Liver (tissue), 9 donors: ENCODE data around the gene ZDHHC14. TPM values are rescaled to one million over a fixed set of nuclear protein-coding genes. Genes with fewer than 3 reads are reported as not detected.

ENCODE experiments used
- DNase-seq: peaks from one replicate; pipeline ENCODE4 v3.0.0-alpha.2; 2017; ENCODE audit warnings: low spot score
- H3K27ac ChIP-seq, 2 donors: one replicate each; pipeline ENCODE4 v1.7.0; 2013; ENCODE audit warnings: inconsistent platforms in 2 of 2, low read length in 2 of 2, control low read depth in 1 of 2, low read depth in 1 of 2, mild to moderate bottlenecking in 1 of 2
- H3K27me3 ChIP-seq, 4 donors: one replicate each; pipeline versions ENCODE4 v1.6.1 to v1.7.0; 2013; ENCODE audit warnings: low read length in 3 of 4, inconsistent platforms in 1 of 4, mild to moderate bottlenecking in 1 of 4, moderate library complexity in 1 of 4; ENCODE audit not compliant: control insufficient read depth in 4 of 4, insufficient read depth in 4 of 4
- H3K36me3 ChIP-seq, 4 donors: one replicate each; pipeline versions ENCODE4 v1.6.1 to v1.7.0; 2013; ENCODE audit warnings: low read length in 3 of 4, mild to moderate bottlenecking in 3 of 4, low read depth in 1 of 4, moderate library complexity in 1 of 4; ENCODE audit not compliant: control insufficient read depth in 4 of 4, insufficient read depth in 3 of 4
- H3K4me1 ChIP-seq, 4 donors: one replicate each; pipeline versions ENCODE4 v1.6.1 to v1.7.0; 2013; ENCODE audit warnings: low read length in 3 of 4, mild to moderate bottlenecking in 3 of 4, moderate library complexity in 1 of 4; ENCODE audit not compliant: control insufficient read depth in 4 of 4, insufficient read depth in 4 of 4
- H3K4me3 ChIP-seq, 3 donors: one replicate each; pipeline versions ENCODE4 v1.6.1 to v1.7.0; 2013; ENCODE audit warnings: low read length in 3 of 3, control low read depth in 1 of 3, low read depth in 1 of 3, mild to moderate bottlenecking in 1 of 3
- H3K9ac ChIP-seq, 2 donors: one replicate each; pipeline ENCODE4 v1.7.0; 2013; ENCODE audit warnings: low read length in 2 of 2, mild to moderate bottlenecking in 2 of 2, moderate library complexity in 2 of 2, control low read depth in 1 of 2, low read depth in 1 of 2
- H3K9me3 ChIP-seq, 4 donors: one replicate each; pipeline versions ENCODE4 v1.6.1 to v1.7.0; 2013; ENCODE audit warnings: low read length in 3 of 4; ENCODE audit not compliant: control insufficient read depth in 4 of 4
- EGR1 ChIP-seq, 2 donors: IDR thresholded peaks; 2 replicates each; pipeline ENCODE4 v1.6.1; 2016 to 2018; ENCODE audit warnings: antibody characterized with exemption in 2 of 2, low read depth in 2 of 2
- FOXA1 ChIP-seq: IDR thresholded peaks from 2 replicates; pipeline ENCODE4 v1.6.1; 2016; ENCODE audit warnings: antibody characterized with exemption
- FOXA2 ChIP-seq: IDR thresholded peaks from 2 replicates; pipeline ENCODE4 v1.6.1; 2016; ENCODE audit warnings: antibody characterized with exemption
- HNF4A ChIP-seq, 2 donors: conservative IDR thresholded peaks; 2 replicates each; pipeline ENCODE4 v1.6.1; 2016; ENCODE audit warnings: antibody characterized with exemption in 2 of 2, mild to moderate bottlenecking in 2 of 2
- HNF4G ChIP-seq: IDR thresholded peaks from 2 replicates; pipeline ENCODE4 v1.6.1; 2016; ENCODE audit warnings: antibody characterized with exemption
- JUND ChIP-seq, 2 donors: IDR thresholded peaks; 2 replicates each; pipeline ENCODE4 v1.6.1; 2016; ENCODE audit warnings: antibody characterized with exemption in 2 of 2
- NR2F2 ChIP-seq: IDR thresholded peaks from 2 replicates; pipeline ENCODE4 v1.6.1; 2016; ENCODE audit warnings: antibody characterized with exemption
- RAD21 ChIP-seq, 2 donors: IDR thresholded peaks; 2 replicates each; pipeline ENCODE4 v1.6.1; 2016; ENCODE audit warnings: antibody characterized with exemption in 2 of 2, mild to moderate bottlenecking in 2 of 2
- RXRA ChIP-seq, 2 donors: IDR thresholded peaks; 2 replicates each; pipeline ENCODE4 v1.6.1; 2017 to 2018; ENCODE audit warnings: antibody characterized with exemption in 2 of 2, mild to moderate bottlenecking in 1 of 2
- SP1 ChIP-seq: IDR thresholded peaks from 2 replicates; pipeline ENCODE4 v1.6.1; 2018; ENCODE audit warnings: antibody characterized with exemption, mild to moderate bottlenecking
- TAF1 ChIP-seq: conservative IDR thresholded peaks from 2 replicates; pipeline ENCODE4 v1.6.1; 2016; ENCODE audit warnings: antibody characterized with exemption, mild to moderate bottlenecking
- YY1 ChIP-seq: IDR thresholded peaks from 2 replicates; pipeline ENCODE4 v1.6.1; 2016; ENCODE audit warnings: antibody characterized with exemption, mild to moderate bottlenecking
- WGBS: extraction: QIAGEN DNeasy Blood & Tissue Kit; methylation state at CpG from one replicate; pipeline ENCODE4 v1.1.7; 2013; 5-methylcytosine and 5-hydroxymethylcytosine counted together
- polyA plus RNA-seq, 2 donors: library from polyadenylated mRNA; stranded (reverse) in 1 of 2; unstranded in 1 of 2; fragments of 200-250 nt in 1 of 2; fragments of >200 nt in 1 of 2; fragmentation: Nextera tagmentation in 1 of 2; extraction: Ambion mirVana in 1 of 2; gene quantifications; one replicate each; pipeline versions ENCODE4 v1.2.1 to v1.2.3, GENCODE V29; 2013 to 2015
- total RNA-seq, 2 donors: library from RNA; depleted of rRNA; stranded (reverse); fragments of >200 nt; gene quantifications; one replicate each; pipeline ENCODE4 v1.2.3, GENCODE V29; 2014
- TF ChIP-seq, protein P1 (sequence below): IDR thresholded peaks from 2 replicates; pipeline ENCODE4 v1.6.1; 2016; ENCODE audit warnings: antibody characterized with exemption, mild to moderate bottlenecking
- TF ChIP-seq, protein P2 (sequence below): IDR thresholded peaks from 2 replicates; pipeline ENCODE4 v1.6.1; 2016; ENCODE audit warnings: antibody characterized with exemption
- TF ChIP-seq, protein P3 (sequence below): IDR thresholded peaks from 2 replicates; pipeline ENCODE4 v1.6.1; 2016; ENCODE audit warnings: antibody characterized with exemption
- TF ChIP-seq, protein P4 (sequence below): fragments of 150-350 bp; IDR thresholded peaks from 2 replicates; pipeline ENCODE4 v1.5.1; 2017; ENCODE audit warnings: improper control_type of control experiment, low read depth, low read length; ENCODE audit not compliant: missing input control
- TF ChIP-seq, protein P5 (sequence below): IDR thresholded peaks from 2 replicates; pipeline ENCODE4 v1.6.1; 2016; ENCODE audit warnings: antibody characterized with exemption
- donor health status: healthy.
- donor health status: healthy.
- donor health status: healthy.
- donor health status: healthy.
- donor health status: healthy.

Gene ZDHHC14
- total and polyA plus RNA-seq, 4 donors: 4.4 to 11.7 (median 8.4) TPM

DNA sequence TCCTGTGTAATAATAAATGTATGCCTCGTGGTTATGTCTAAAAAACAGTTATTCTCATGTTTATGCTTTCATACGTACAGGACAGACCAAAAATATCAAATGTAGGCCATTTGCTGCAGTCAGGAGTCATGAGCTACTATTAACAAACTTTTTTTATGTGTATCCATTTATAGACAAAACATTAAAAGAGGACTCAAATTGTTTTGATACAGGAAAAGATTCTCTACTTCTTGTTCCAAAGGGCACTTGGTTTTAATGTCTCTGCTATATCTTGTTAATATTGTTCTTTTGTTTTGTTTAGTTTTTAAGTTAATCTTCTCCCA is 155.2 kb downstream of the ZDHHC14 start:
- peak overlapping the region; percentile 53 to 89 for H3K27ac ChIP-seq
- TF ChIP-seq JUND (IDR thresholded peaks at IDR 0.05): no peak
- no peak for TF ChIP-seq HNF4G
- TF ChIP-seq HNF4A (conservative IDR thresholded peaks at IDR 0.05): no peak
- TF ChIP-seq, protein P1, sequence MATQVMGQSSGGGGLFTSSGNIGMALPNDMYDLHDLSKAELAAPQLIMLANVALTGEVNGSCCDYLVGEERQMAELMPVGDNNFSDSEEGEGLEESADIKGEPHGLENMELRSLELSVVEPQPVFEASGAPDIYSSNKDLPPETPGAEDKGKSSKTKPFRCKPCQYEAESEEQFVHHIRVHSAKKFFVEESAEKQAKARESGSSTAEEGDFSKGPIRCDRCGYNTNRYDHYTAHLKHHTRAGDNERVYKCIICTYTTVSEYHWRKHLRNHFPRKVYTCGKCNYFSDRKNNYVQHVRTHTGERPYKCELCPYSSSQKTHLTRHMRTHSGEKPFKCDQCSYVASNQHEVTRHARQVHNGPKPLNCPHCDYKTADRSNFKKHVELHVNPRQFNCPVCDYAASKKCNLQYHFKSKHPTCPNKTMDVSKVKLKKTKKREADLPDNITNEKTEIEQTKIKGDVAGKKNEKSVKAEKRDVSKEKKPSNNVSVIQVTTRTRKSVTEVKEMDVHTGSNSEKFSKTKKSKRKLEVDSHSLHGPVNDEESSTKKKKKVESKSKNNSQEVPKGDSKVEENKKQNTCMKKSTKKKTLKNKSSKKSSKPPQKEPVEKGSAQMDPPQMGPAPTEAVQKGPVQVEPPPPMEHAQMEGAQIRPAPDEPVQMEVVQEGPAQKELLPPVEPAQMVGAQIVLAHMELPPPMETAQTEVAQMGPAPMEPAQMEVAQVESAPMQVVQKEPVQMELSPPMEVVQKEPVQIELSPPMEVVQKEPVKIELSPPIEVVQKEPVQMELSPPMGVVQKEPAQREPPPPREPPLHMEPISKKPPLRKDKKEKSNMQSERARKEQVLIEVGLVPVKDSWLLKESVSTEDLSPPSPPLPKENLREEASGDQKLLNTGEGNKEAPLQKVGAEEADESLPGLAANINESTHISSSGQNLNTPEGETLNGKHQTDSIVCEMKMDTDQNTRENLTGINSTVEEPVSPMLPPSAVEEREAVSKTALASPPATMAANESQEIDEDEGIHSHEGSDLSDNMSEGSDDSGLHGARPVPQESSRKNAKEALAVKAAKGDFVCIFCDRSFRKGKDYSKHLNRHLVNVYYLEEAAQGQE: no peak
- no peak for TF ChIP-seq YY1
- no peak for TF ChIP-seq NR2F2
- TF ChIP-seq, protein P2, sequence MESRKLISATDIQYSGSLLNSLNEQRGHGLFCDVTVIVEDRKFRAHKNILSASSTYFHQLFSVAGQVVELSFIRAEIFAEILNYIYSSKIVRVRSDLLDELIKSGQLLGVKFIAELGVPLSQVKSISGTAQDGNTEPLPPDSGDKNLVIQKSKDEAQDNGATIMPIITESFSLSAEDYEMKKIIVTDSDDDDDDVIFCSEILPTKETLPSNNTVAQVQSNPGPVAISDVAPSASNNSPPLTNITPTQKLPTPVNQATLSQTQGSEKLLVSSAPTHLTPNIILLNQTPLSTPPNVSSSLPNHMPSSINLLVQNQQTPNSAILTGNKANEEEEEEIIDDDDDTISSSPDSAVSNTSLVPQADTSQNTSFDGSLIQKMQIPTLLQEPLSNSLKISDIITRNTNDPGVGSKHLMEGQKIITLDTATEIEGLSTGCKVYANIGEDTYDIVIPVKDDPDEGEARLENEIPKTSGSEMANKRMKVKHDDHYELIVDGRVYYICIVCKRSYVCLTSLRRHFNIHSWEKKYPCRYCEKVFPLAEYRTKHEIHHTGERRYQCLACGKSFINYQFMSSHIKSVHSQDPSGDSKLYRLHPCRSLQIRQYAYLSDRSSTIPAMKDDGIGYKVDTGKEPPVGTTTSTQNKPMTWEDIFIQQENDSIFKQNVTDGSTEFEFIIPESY: no peak
- no peak for TF ChIP-seq EGR1 (IDR thresholded peaks at IDR 0.05; ENCODE audit: low read depth in 2 of 2)
- TF ChIP-seq FOXA2: no peak
- no peak for TF ChIP-seq TAF1
- no peak for TF ChIP-seq FOXA1
- no peak for TF ChIP-seq SP1
- TF ChIP-seq, protein P3, sequence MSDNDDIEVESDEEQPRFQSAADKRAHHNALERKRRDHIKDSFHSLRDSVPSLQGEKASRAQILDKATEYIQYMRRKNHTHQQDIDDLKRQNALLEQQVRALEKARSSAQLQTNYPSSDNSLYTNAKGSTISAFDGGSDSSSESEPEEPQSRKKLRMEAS: no peak
- no peak for TF ChIP-seq RAD21 (IDR thresholded peaks at IDR 0.05)
- TF ChIP-seq, protein P4, sequence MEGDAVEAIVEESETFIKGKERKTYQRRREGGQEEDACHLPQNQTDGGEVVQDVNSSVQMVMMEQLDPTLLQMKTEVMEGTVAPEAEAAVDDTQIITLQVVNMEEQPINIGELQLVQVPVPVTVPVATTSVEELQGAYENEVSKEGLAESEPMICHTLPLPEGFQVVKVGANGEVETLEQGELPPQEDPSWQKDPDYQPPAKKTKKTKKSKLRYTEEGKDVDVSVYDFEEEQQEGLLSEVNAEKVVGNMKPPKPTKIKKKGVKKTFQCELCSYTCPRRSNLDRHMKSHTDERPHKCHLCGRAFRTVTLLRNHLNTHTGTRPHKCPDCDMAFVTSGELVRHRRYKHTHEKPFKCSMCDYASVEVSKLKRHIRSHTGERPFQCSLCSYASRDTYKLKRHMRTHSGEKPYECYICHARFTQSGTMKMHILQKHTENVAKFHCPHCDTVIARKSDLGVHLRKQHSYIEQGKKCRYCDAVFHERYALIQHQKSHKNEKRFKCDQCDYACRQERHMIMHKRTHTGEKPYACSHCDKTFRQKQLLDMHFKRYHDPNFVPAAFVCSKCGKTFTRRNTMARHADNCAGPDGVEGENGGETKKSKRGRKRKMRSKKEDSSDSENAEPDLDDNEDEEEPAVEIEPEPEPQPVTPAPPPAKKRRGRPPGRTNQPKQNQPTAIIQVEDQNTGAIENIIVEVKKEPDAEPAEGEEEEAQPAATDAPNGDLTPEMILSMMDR: no peak
- TF ChIP-seq, protein P5, sequence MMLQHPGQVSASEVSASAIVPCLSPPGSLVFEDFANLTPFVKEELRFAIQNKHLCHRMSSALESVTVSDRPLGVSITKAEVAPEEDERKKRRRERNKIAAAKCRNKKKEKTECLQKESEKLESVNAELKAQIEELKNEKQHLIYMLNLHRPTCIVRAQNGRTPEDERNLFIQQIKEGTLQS: no peak
- TF ChIP-seq RXRA (IDR thresholded peaks at IDR 0.05): no peak
- peaks cover 12 to 68% (median 44%) of the 10 kb centered on the region in 4 donors for H3K4me1 ChIP-seq
- no peaks in the 10 kb centered on the region for H3K27me3 ChIP-seq
- 24% methylated on average over 2 of the region's 2 CpGs for WGBS
- no peaks in the 10 kb centered on the region for H3K36me3 ChIP-seq
- H3K9ac ChIP-seq: no peak overlapping the region
- no peak for DNase-seq
- H3K4me3 ChIP-seq: no peak overlapping the region
- no peaks in the 10 kb centered on the region for H3K9me3 ChIP-seq

DNA sequence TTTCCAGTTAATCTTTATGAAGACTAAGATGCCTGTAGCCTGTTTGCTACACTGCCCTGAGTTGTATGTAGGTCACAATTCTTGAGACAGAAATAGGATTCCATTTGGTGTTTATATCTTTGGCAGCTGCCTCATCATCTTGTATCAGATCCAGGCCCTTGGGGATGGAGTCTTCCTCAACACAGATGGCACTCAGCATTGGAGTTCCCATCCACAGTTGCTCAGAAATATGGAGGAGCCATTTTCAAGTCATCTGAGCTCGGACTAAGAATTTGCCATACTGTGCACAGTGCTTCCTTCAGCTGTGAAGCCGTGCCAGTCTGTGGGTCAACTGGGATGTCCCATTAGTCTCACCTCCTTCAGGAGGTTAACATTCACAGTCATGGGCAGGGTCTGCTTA is 156.6 kb downstream of the ZDHHC14 start:
- Histone ChIP-seq H3K4me3 (no peak overlapping the region), H3K4me1 (peaks cover 5 to 66% (median 35%) of the 10 kb centered on the region in 4 donors), H3K36me3 (no peaks in the 10 kb centered on the region), H3K27me3 (no peaks in the 10 kb centered on the region), H3K9ac (no peak overlapping the region), H3K9me3 (no peaks in the 10 kb centered on the region), H3K27ac (peak overlapping the region; percentile 2 to 51)
- no peak for DNase-seq
- 96% methylated on average over 2 of the region's 2 CpGs for WGBS
- TF ChIP-seq, protein P1: no peak
- TF ChIP-seq RXRA (IDR thresholded peaks at IDR 0.05): no peak
- no peak for TF ChIP-seq SP1
- TF ChIP-seq RAD21 (IDR thresholded peaks at IDR 0.05): no peak
- TF ChIP-seq, protein P2: no peak
- no peak for TF ChIP-seq NR2F2
- TF ChIP-seq YY1: no peak
- TF ChIP-seq, protein P5: no peak
